ENCODE measurements around the gene ZYX. TPM values are rescaled to one million over a fixed set of nuclear protein-coding genes. Genes with fewer than 3 reads are reported as not detected.
A peak's percentile ranks its signal among the peaks of the same experiment; 100 is the strongest.
"Not testable (repeated sequence)": the region's sequence is repeated elsewhere in the genome, so short reads cannot be mapped to it uniquely, and the experiment has no call there.

The ZYX gene
- total RNA-seq, 4 donors from 2014 or later, result 57.5 to 96.9 (median 72.7) TPM

GRCh38 chr7:143391462-143392404 is 10.6 kb downstream of the ZYX start:
- no peaks in the 10 kb centered on the region for H3K9me3 ChIP-seq
- H3K27ac ChIP-seq, result peak overlapping the region; percentile 46 to 92 (median 82)
- WGBS, 2 donors, result 37% methylated on average over 19 to 21 of the region's 24 CpGs
- H3K4me3 ChIP-seq, result no peak overlapping the region
- peaks cover 0 to 42% (median 12%) of the 10 kb centered on the region in 3 donors for H3K36me3 ChIP-seq
- TF ChIP-seq EP300 (IDR thresholded peaks at IDR 0.05) (peak in 1 of 2 donors; percentile 49), POLR2A (IDR thresholded peaks at IDR 0.05) (peak in 1 of 2 donors; percentile 22), CTCF (IDR thresholded peaks at IDR 0.05) (no peak)
- peaks cover 4 to 88% (median 38%) of the 10 kb centered on the region in 4 donors for H3K4me1 ChIP-seq
- peak; percentile 55 to 70 for DNase-seq (ENCODE audit: low spot score in 2 of 2)
- no peaks in the 10 kb centered on the region for H3K27me3 ChIP-seq

GRCh38 chr7:143392427-143392826 is 11.3 kb downstream of the ZYX start:
- H3K9me3 ChIP-seq; DNase-seq (ENCODE audit: low spot score in 2 of 2); H3K27me3 ChIP-seq; H3K4me3 ChIP-seq: not testable (repeated sequence)
- 87 to 94% methylated on average over 8 of the region's 8 CpGs for WGBS, 2 donors
- peak overlapping the region; percentile 46 to 92 (median 82) for H3K27ac ChIP-seq
- peaks cover 4 to 81% (median 34%) of the 10 kb centered on the region in 4 donors for H3K4me1 ChIP-seq
- H3K36me3 ChIP-seq, result peaks cover 0 to 36% (median 12%) of the 10 kb centered on the region in 3 donors

- H3K4me3 ChIP-seq, result no peak overlapping the region
- 91 to 93% methylated on average over 6 of the region's 6 CpGs for WGBS, 2 donors
- TF ChIP-seq EP300 (IDR thresholded peaks at IDR 0.05) (no peak), POLR2A (IDR thresholded peaks at IDR 0.05) (no peak)
- H3K9me3 ChIP-seq, result no peaks in the 10 kb centered on the region
- peaks cover 0 to 31% (median 12%) of the 10 kb centered on the region in 3 donors for H3K36me3 ChIP-seq
- peak overlapping the region in 3 of 4 donors; percentile 77 to 92 (median 86) for H3K27ac ChIP-seq
- DNase-seq (ENCODE audit: low spot score in 2 of 2), result no peak
- no peaks in the 10 kb centered on the region for H3K27me3 ChIP-seq
- peaks cover 4 to 77% (median 34%) of the 10 kb centered on the region in 4 donors for H3K4me1 ChIP-seq
Observed at GRCh38 chr7:143392875-143393266, 11.7 kb downstream of the ZYX start.

- H3K9me3 ChIP-seq, result no peaks in the 10 kb centered on the region
- H3K4me3 ChIP-seq, result no peak overlapping the region
- 77 to 78% methylated on average over 13 to 14 of the region's 14 CpGs for WGBS, 2 donors
- TF ChIP-seq EP300 (IDR thresholded peaks at IDR 0.05) (no peak), POLR2A (IDR thresholded peaks at IDR 0.05) (no peak), CTCF (IDR thresholded peaks at IDR 0.05) (no peak)
- no peaks in the 10 kb centered on the region for H3K27me3 ChIP-seq
- H3K36me3 ChIP-seq, result peaks cover 0 to 26% (median 8%) of the 10 kb centered on the region in 3 donors
- peak overlapping the region in 2 of 4 donors; percentile 86 to 92 for H3K27ac ChIP-seq
- no peak for DNase-seq (ENCODE audit: low spot score in 2 of 2)
- peaks cover 4 to 72% (median 34%) of the 10 kb centered on the region in 4 donors for H3K4me1 ChIP-seq
Observed at GRCh38 chr7:143393267-143394041, 12.3 kb downstream of the ZYX start.

- TF ChIP-seq EP300 (IDR thresholded peaks at IDR 0.05), result no peak
- TF ChIP-seq CTCF (IDR thresholded peaks at IDR 0.05), result no peak
- no peak for TF ChIP-seq POLR2A (IDR thresholded peaks at IDR 0.05)
- Histone ChIP-seq H3K4me3 (no peak overlapping the region), H3K27me3 (no peaks in the 10 kb centered on the region), H3K9me3 (no peaks in the 10 kb centered on the region), H3K4me1 (peaks cover 4 to 66% (median 34%) of the 10 kb centered on the region in 4 donors), H3K36me3 (peaks cover 0 to 20% (median 7%) of the 10 kb centered on the region in 3 donors), H3K27ac (no peak overlapping the region)
- 96 to 97% methylated on average over 6 of the region's 6 CpGs for WGBS, 2 donors
- DNase-seq (ENCODE audit: low spot score in 2 of 2), result no peak
Observed at GRCh38 chr7:143394068-143394467, 12.9 kb downstream of the ZYX start.

Data from tibial nerve (tissue), 4 donors.